Smooth muscle cell (in vitro differentiated cells): ENCODE measurements around the gene ABHD17B. TPM values are rescaled to one million over a fixed set of nuclear protein-coding genes. Genes with fewer than 3 reads are reported as not detected.

Experiments
- DNase-seq: peaks from one replicate; lab custom pipeline; 2025; ENCODE audit not compliant: unreplicated experiment; lab: John Stamatoyannopoulos, UW
- H2AFZ ChIP-seq: fragments of 200-600 bp; sonication (generic); 2 replicates; pipeline ENCODE4 v1.6.0; 2016; ENCODE audit warnings: antibody characterized with exemption, low read depth, mild to moderate bottlenecking
- H3F3A ChIP-seq: fragments of 200-600 bp; sonication (generic); 2 replicates; pipeline ENCODE4 v1.6.0; 2017; ENCODE audit warnings: antibody characterized with exemption, low read depth
- H3K27ac ChIP-seq: fragments of 200-600 bp; sonication (generic); 2 replicates; pipeline ENCODE4 v1.5.1; 2016; ENCODE audit warnings: low read depth, mild to moderate bottlenecking
- H3K27me3 ChIP-seq: fragments of 200-600 bp; sonication (generic); 2 replicates; pipeline ENCODE4 v1.6.1; 2016; ENCODE audit warnings: low read depth, mild to moderate bottlenecking
- H3K36me3 ChIP-seq: fragments of 200-600 bp; sonication (generic); 2 replicates; pipeline ENCODE4 v1.5.1; 2016; ENCODE audit warnings: low read depth
- H3K4me1 ChIP-seq: fragments of 200-600 bp; sonication (generic); 2 replicates; pipeline ENCODE4 v1.5.1; 2016; ENCODE audit warnings: low read depth
- H3K4me2 ChIP-seq: fragments of 200-600 bp; sonication (generic); 2 replicates; pipeline ENCODE4 v1.6.0; 2016; ENCODE audit warnings: mild to moderate bottlenecking
- H3K4me3 ChIP-seq: fragments of 200-600 bp; sonication (generic); 2 replicates; pipeline ENCODE4 v1.5.1; 2016; ENCODE audit warnings: mild to moderate bottlenecking
- H3K79me2 ChIP-seq: fragments of 200-600 bp; sonication (generic); 2 replicates; pipeline ENCODE4 v1.6.0; 2016; ENCODE audit warnings: low read depth, mild to moderate bottlenecking
- H3K9ac ChIP-seq: fragments of 200-600 bp; sonication (generic); 2 replicates; pipeline ENCODE4 v1.6.0; 2016; ENCODE audit warnings: low read depth
- H3K9me3 ChIP-seq: fragments of 200-600 bp; sonication (generic); replicated peaks from 2 replicates; pipeline ENCODE4 v1.5.1; 2016; ENCODE audit warnings: low read depth
- H4K20me1 ChIP-seq: fragments of 200-600 bp; sonication (generic); 2 replicates; pipeline ENCODE4 v1.6.0; 2016; ENCODE audit warnings: low read depth
- WGBS: methylation state at CpG from one replicate; pipeline ENCODE4 v1.1.7; 2016; ENCODE audit warnings: low lambda C conversion rate; 5-methylcytosine and 5-hydroxymethylcytosine counted together
- polyA plus RNA-seq: library from polyadenylated mRNA; unstranded; fragments of >200 nt; fragmentation: Nextera tagmentation; extraction: Ambion mirVana; gene quantifications from 2 replicates; pipeline ENCODE4 v1.2.1, GENCODE V29; 2016
- total RNA-seq: library from RNA; depleted of rRNA; stranded (reverse); fragments of >200 nt; gene quantifications from 2 replicates; pipeline ENCODE4 v1.2.3, GENCODE V29; 2014
- TF ChIP-seq, protein P1 (sequence below): fragments of 200-600 bp; sonication (generic); IDR thresholded peaks from 2 replicates; pipeline ENCODE4 v1.5.1; 2017; ENCODE audit warnings: borderline replicate concordance, mild to moderate bottlenecking, antibody characterized with exemption; ENCODE audit not compliant: insufficient read depth, poor library complexity, severe bottlenecking

The ABHD17B gene
- total and polyA plus RNA-seq, 2 experiments from 2014 or later = 14.1 to 26.7 TPM

DNA sequence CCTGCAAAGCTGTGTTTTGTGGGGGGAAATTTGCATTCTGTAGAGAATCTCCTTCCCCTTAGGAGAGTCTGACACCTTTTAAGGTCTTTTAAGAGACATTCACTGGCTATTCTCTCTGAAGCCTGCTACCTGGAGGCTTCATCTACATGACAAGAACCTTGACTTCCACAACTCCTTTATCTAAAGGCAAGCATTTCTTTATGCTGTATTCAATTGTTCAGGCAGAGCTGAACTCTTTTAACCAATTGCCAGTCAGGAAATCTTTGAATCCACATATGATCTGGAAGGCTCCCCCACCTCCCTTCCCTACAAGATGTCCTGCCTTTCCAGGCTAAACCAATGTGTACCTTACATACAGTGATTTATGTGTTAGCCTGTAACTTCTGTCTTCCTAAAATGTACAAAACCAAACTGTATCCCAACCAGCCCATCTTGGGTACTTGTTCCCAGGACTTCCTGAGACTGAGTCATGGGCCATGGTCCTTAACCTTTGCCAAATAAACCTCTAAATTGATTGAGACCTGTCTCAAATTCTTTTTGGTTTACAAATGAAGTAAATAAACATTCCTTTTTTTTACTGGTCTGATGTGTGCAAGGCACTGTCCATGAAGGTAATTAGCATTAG lies 10.3 kb upstream of the ABHD17B start:
- no peaks in the 10 kb centered on the region for H3F3A ChIP-seq
- TF ChIP-seq, protein P1, sequence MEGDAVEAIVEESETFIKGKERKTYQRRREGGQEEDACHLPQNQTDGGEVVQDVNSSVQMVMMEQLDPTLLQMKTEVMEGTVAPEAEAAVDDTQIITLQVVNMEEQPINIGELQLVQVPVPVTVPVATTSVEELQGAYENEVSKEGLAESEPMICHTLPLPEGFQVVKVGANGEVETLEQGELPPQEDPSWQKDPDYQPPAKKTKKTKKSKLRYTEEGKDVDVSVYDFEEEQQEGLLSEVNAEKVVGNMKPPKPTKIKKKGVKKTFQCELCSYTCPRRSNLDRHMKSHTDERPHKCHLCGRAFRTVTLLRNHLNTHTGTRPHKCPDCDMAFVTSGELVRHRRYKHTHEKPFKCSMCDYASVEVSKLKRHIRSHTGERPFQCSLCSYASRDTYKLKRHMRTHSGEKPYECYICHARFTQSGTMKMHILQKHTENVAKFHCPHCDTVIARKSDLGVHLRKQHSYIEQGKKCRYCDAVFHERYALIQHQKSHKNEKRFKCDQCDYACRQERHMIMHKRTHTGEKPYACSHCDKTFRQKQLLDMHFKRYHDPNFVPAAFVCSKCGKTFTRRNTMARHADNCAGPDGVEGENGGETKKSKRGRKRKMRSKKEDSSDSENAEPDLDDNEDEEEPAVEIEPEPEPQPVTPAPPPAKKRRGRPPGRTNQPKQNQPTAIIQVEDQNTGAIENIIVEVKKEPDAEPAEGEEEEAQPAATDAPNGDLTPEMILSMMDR = no peak
- peaks cover 40% of the 10 kb centered on the region for H4K20me1 ChIP-seq
- no peaks in the 10 kb centered on the region for H3K27me3 ChIP-seq
- no peak overlapping the region for H3K4me2 ChIP-seq
- peaks cover 14% of the 10 kb centered on the region for H3K4me1 ChIP-seq
- H3K9me3 ChIP-seq = no peaks in the 10 kb centered on the region
- H3K27ac ChIP-seq = peak overlapping the region; percentile 39
- no peak overlapping the region for H3K4me3 ChIP-seq
- H3K9ac ChIP-seq = no peak overlapping the region
- no peaks in the 10 kb centered on the region for H3K36me3 ChIP-seq
- DNase-seq = no peak
- no peak overlapping the region for H2AFZ ChIP-seq
- peaks cover 95% of the 10 kb centered on the region for H3K79me2 ChIP-seq

DNA sequence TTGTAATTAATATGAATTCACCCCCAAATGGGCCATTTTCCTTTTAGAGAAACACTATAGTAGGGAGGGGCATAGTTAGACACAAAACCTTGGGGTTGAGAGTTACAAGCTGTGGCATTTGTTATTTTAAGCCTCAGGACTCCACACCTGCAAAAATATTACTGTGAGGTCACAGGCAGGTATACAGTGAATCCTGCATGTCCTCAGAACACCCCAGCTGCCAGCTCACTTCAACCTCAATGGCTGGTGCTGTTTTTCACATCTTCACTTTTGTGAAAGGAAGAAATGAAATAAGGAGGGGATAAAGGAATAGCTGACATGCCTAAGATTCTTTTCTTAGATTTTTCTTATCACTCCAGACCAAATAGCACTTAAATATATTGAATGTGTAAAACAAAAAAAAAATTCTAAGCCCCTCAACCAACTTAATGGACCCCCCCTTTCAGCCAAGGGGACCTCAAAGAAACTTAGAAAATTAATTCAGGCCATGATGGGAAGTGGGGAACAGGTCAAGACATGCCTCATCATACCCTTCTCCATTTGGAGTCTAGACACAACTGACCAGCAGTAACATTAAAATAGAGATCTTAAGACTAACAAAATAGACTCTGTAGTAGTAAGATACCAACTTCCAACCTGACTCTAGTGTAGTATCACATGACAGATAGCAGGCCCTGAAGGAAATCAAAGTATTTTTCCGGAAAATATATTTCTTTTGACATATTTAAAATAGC lies 9.6 kb upstream of the ABHD17B start:
- H3K9ac ChIP-seq = no peak overlapping the region
- H3K4me1 ChIP-seq = peaks cover 14% of the 10 kb centered on the region
- H3K27ac ChIP-seq = peak overlapping the region; percentile 39
- TF ChIP-seq, protein P1 = no peak
- H2AFZ ChIP-seq = no peak overlapping the region
- WGBS = 56% methylated on average over 1 of the region's 1 CpG
- H3K4me3 ChIP-seq = no peak overlapping the region
- DNase-seq = no peak
- peak overlapping the region; percentile 10 for H3K4me2 ChIP-seq
- H3K27me3 ChIP-seq = no peaks in the 10 kb centered on the region
- no peaks in the 10 kb centered on the region for H3K36me3 ChIP-seq
- no peaks in the 10 kb centered on the region for H3K9me3 ChIP-seq
- H3F3A ChIP-seq = no peaks in the 10 kb centered on the region
- peaks cover 41% of the 10 kb centered on the region for H4K20me1 ChIP-seq
- peaks cover 96% of the 10 kb centered on the region for H3K79me2 ChIP-seq

DNA sequence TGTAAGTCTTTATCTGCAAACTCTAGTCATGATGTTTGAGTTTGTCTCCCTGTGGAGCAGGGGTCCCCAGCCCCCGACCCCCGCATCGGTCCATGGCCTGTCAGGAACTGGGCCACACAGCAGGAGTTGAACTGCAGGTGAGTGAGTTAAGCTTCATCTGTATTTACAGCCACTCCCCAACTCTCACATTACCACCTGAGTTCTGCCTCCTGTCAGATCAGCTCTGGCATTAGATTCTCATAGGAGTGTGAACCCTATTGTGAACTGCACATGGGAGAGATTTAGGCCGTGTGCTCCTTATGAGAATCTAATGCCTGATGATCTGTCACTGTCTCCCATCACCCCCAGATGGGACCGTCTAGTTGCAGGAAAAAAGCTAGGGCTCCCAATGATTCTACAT lies 7.4 kb upstream of the ABHD17B start:
- no peak overlapping the region for H3K4me2 ChIP-seq
- H3K4me3 ChIP-seq = no peak overlapping the region
- H3K36me3 ChIP-seq = no peaks in the 10 kb centered on the region
- peaks cover 55% of the 10 kb centered on the region for H4K20me1 ChIP-seq
- DNase-seq = no peak
- no peak overlapping the region for H3K9ac ChIP-seq
- H3K4me1 ChIP-seq = peaks cover 14% of the 10 kb centered on the region
- no peak overlapping the region for H3K27ac ChIP-seq
- H3K79me2 ChIP-seq = peaks cover 96% of the 10 kb centered on the region
- H2AFZ ChIP-seq = no peak overlapping the region
- no peaks in the 10 kb centered on the region for H3F3A ChIP-seq
- no peaks in the 10 kb centered on the region for H3K9me3 ChIP-seq
- H3K27me3 ChIP-seq = no peaks in the 10 kb centered on the region
- WGBS = 96% methylated on average over 5 of the region's 5 CpGs
- TF ChIP-seq, protein P1 = no peak
